K562 (cell line): ENCODE measurements around the gene F9. TPM values are rescaled to one million over a fixed set of nuclear protein-coding genes. Genes with fewer than 3 reads are reported as not detected.

Source experiments
- ATAC-seq: fragments of 200-7000 bp; cut with Tn5 transposase; 3 replicates; pipeline ENCODE4 v1.9.1; 2020; ENCODE audit warnings: moderate library complexity
- BruUV-seq: library from RNA; stranded (reverse); fragments of 400-500 nt; replicated peaks from 2 replicates; lab custom pipeline; 2021; lab: Mats Ljungman, UMichigan
- CTCF ChIA-PET: fragments of 300-600 bp; formaldehyde crosslinking; extraction: SDS; loops from one replicate; lab custom pipeline; 2021; ENCODE audit warnings: low intra/inter-chr PET ratio; lab: Yijun Ruan, JAX
- POLR2A ChIA-PET: fragments of 300-600, 350-650 bp; sonication (Branson Sonifier 250); formaldehyde crosslinking; extraction: SDS; loops from one replicate; lab custom pipeline; 2021; ENCODE audit warnings: antibody characterized with exemption, inconsistent platforms; lab: Yijun Ruan, JAX
- DNase-seq, 4 experiments: peaks; one replicate each; pipeline versions ENCODE4 v3.0.0 to v3.0.0-alpha.2; 2011 to 2018; ENCODE audit warnings: low spot score in 3 of 4, mixed read lengths in 3 of 4; ENCODE audit errors: extremely low read depth in 1 of 4
- FAIRE-seq: peaks from 2 replicates; lab custom pipeline; 2011; peaks lifted over from hg19 to GRCh38; lab: Jason Lieb, UNC
- H2AFZ ChIP-seq: 2 replicates; pipeline ENCODE4 v1.6.0; 2011; ENCODE audit warnings: low read depth, low read length, control low read depth, inconsistent platforms
- H3K27ac ChIP-seq: fragments of 200-600 bp; 3 replicates; pipeline ENCODE4 v1.8.0; 2011; ENCODE audit warnings: low read depth, mild to moderate bottlenecking, control low read depth, inconsistent platforms, low read length, moderate library complexity, mixed read lengths; ENCODE audit errors: extremely low read depth
- H3K27me3 ChIP-seq, 2 experiments: fragments of 300-600 bp in 1 of 2; 2 replicates in 1 of 2; 3 replicates in 1 of 2; pipeline versions ENCODE4 v1.6.0 to v1.8.0; 2011; ENCODE audit warnings: inconsistent platforms in 2 of 2, low read length in 2 of 2, mild to moderate bottlenecking in 1 of 2, mixed read lengths in 1 of 2, moderate library complexity in 1 of 2; ENCODE audit not compliant: control insufficient read depth in 2 of 2, insufficient read depth in 2 of 2
- H3K36me3 ChIP-seq: fragments of 300-600 bp; 3 replicates; pipeline ENCODE4 v1.8.0; 2011; ENCODE audit warnings: mild to moderate bottlenecking, low read length, inconsistent platforms; ENCODE audit not compliant: control insufficient read depth, insufficient read depth
- H3K4me1 ChIP-seq, 2 experiments: fragments of 200-600 bp in 1 of 2; replicated peaks in 1 of 2; 2 replicates in 1 of 2; 3 replicates in 1 of 2; pipeline versions ENCODE4 v1.5.1 to v1.8.0; 2011; ENCODE audit warnings: inconsistent platforms in 2 of 2, low read length in 2 of 2, mild to moderate bottlenecking in 1 of 2, mixed read lengths in 1 of 2, moderate library complexity in 1 of 2; ENCODE audit not compliant: control insufficient read depth in 2 of 2, insufficient read depth in 2 of 2
- H3K4me2 ChIP-seq: 2 replicates; pipeline ENCODE4 v1.6.1; 2011; ENCODE audit warnings: low read length, control low read depth, inconsistent platforms, mixed read lengths; ENCODE audit not compliant: insufficient read depth
- H3K4me3 ChIP-seq: fragments of 200-600 bp; sonication (generic), shearing (Covaris generic); 2 replicates; pipeline ENCODE4 v1.5.1; 2016; ENCODE audit warnings: control low read depth, inconsistent platforms
- H3K79me2 ChIP-seq: fragments of 200-600 bp; 3 replicates; pipeline ENCODE4 v1.8.0; 2011; ENCODE audit warnings: low read length, inconsistent platforms; ENCODE audit not compliant: control insufficient read depth, insufficient read depth
- H3K9ac ChIP-seq, 2 experiments: 2 replicates each; pipeline versions ENCODE4 v1.6.0 to v1.6.1; 2011; ENCODE audit warnings: low read depth in 2 of 2, low read length in 2 of 2, control low read depth in 1 of 2, inconsistent platforms in 1 of 2, mild to moderate bottlenecking in 1 of 2, mixed read lengths in 1 of 2; ENCODE audit not compliant: insufficient read depth in 1 of 2
- H3K9me1 ChIP-seq: one replicate; pipeline ENCODE4 v1.6.0; 2011; ENCODE audit warnings: inconsistent platforms, mild to moderate bottlenecking, low read length, moderate library complexity; ENCODE audit not compliant: control insufficient read depth, insufficient read depth
- H3K9me3 ChIP-seq: replicated peaks from 2 replicates; pipeline ENCODE4 v1.5.1; 2011; ENCODE audit warnings: low read depth, low read length, inconsistent platforms; ENCODE audit not compliant: control insufficient read depth, insufficient read depth
- H4K20me1 ChIP-seq: replicated peaks from 2 replicates; pipeline ENCODE4 v1.6.1; 2011; ENCODE audit warnings: low read length, inconsistent platforms, mixed read lengths; ENCODE audit not compliant: control insufficient read depth, insufficient read depth
- CTCF ChIP-seq, 3 experiments: IDR thresholded peaks in 2 of 3; conservative IDR thresholded peaks in 1 of 3; 2 replicates each; pipeline ENCODE4 v1.5.1; 2011 to 2012; ENCODE audit warnings: low read length in 3 of 3, mild to moderate bottlenecking in 3 of 3, control low read depth in 2 of 3, improper control_type of control experiment in 1 of 3, inconsistent platforms in 1 of 3, low read depth in 1 of 3, mixed read lengths in 1 of 3, moderate library complexity in 1 of 3; ENCODE audit not compliant: insufficient read depth in 2 of 3
- HMG20B ChIP-seq: fragments of 250-450 bp; sonication (Bioruptor Pico); IDR thresholded peaks from 2 replicates; pipeline ENCODE4 v1.5.0; 2021; ENCODE audit warnings: mild to moderate bottlenecking
- RAD21 ChIP-seq, 2 experiments: fragments of 250-450 bp in 1 of 2; fragments of 450-650 bp in 1 of 2; sonication (Bioruptor Pico) in 1 of 2; formaldehyde crosslinking in 1 of 2; IDR thresholded peaks in 1 of 2; conservative IDR thresholded peaks in 1 of 2; 2 replicates each; pipeline versions ENCODE4 v1.4.0 to v1.8.0; 2020 to 2022; ENCODE audit warnings: mild to moderate bottlenecking in 2 of 2, moderate library complexity in 1 of 2
- SMARCE1 ChIP-seq: fragments of 450-650 bp; IDR thresholded peaks from 2 replicates; pipeline ENCODE4 v1.7.1; 2016; ENCODE audit warnings: mild to moderate bottlenecking
- SMC3 ChIP-seq: conservative IDR thresholded peaks from 2 replicates; pipeline ENCODE4 v1.6.1; 2011; ENCODE audit warnings: low read depth, low read length, improper control_type of control experiment; ENCODE audit not compliant: insufficient read depth
- WGBS: fragments of 100-300 bp; shearing (Covaris generic); methylation state at CpG from one replicate; pipeline ENCODE4 v1.1.6; 2016; ENCODE audit warnings: low coverage, mixed read lengths; ENCODE audit not compliant: insufficient coverage; ENCODE audit errors: missing lambda C conversion rate; 5-methylcytosine and 5-hydroxymethylcytosine counted together
- in situ Hi-C: fragments of 300-500 bp; cut with MboI; formaldehyde crosslinking; loops from 4 replicates; pipeline ENCODE4 v1.15.0; 2018; ENCODE audit warnings: inconsistent platforms, mixed read lengths
- intact Hi-C: fragments of 100-400 bp; cut with micrococcal nuclease; formaldehyde crosslinking; loops from 2 replicates; pipeline ENCODE4 v1.14.2; 2022
- polyA plus RNA-seq, 8 experiments: library from polyadenylated mRNA; depleted of rRNA in 4 of 8; stranded (reverse) in 5 of 8; unstranded in 3 of 8; fragments of >200 nt; fragmentation: Nextera tagmentation in 2 of 8; fragmentation: Illumina TruSeq in 1 of 8; extraction: Ambion mirVana in 2 of 8; extraction: Trizol in 1 of 8; gene quantifications; 2 replicates each; pipeline versions ENCODE4 v1.2.1 to v1.2.3, GENCODE V29; 2011 to 2014; ENCODE audit warnings: inconsistent platforms in 1 of 8, missing spikeins in 1 of 8
- total RNA-seq, 7 experiments: library from RNA; depleted of rRNA in 6 of 7; stranded (reverse); fragments of >200 nt in 6 of 7; fragmentation: Illumina TruSeq in 2 of 7; extraction: Trizol in 2 of 7; gene quantifications; 2 replicates each; pipeline versions ENCODE4 v1.2.1 to v1.2.3, GENCODE V29; 2011 to 2021; ENCODE audit warnings: low replicate concordance in 1 of 7
- TF ChIP-seq, protein P1 (sequence below): fragments of 450-650 bp; formaldehyde crosslinking; IDR thresholded peaks from 2 replicates; pipeline ENCODE4 v1.4.0; 2020; ENCODE audit warnings: mild to moderate bottlenecking, moderate library complexity
- TF ChIP-seq, protein P2 (sequence below): fragments of 450-650 bp; IDR thresholded peaks from 2 replicates; pipeline ENCODE4 v1.6.1; 2016; ENCODE audit warnings: low read depth

The F9 gene
- total and polyA plus RNA-seq, 9 of the 15 experiments (the other 6 are each of a cell fraction or from before 2014, with no cell fraction given), result 0.09 TPM; not detected in 8

DNA sequence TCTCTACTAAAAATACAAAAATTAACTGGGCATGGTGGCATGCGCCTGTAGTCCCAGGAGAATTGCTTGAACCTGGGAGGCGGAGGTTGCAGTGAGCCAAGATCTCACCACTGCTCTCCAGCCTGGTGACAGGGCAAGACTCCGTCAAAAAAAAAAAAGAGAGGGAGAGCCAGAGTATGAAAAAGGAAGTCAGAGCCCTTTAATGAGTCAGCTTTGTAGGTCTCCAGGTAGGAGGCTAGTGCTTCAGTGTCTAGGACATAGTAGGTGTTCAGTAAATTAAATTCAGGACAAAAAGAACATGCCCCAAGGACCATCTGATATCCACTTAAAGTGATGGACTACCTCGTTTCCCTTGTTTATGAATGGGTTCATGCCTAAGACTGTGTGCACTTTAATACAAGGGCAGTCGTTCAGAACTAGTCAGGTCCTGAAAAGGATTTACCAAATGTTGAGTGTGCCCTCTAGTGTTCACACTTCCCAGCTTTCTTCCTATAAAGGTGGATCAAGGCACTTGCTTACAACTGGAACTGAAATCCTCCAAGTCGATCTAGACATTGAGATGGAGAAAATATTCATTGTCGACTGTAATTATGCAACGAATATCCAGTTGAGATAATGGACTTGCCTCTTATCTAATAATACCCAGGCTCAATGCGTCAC is 29.0 kb downstream of the F9 start:
- CTCF ChIA-PET, result interaction anchor here (0.6 to 2.1 kb wide), 2 partner anchors 783 to 1367 kb away, joined by 4 to 9 read pairs; no protein-coding TSS in a partner anchor
- FAIRE-seq, result peak; percentile 83
- no TSS peak for BruUV-seq
- TF ChIP-seq, protein P1, sequence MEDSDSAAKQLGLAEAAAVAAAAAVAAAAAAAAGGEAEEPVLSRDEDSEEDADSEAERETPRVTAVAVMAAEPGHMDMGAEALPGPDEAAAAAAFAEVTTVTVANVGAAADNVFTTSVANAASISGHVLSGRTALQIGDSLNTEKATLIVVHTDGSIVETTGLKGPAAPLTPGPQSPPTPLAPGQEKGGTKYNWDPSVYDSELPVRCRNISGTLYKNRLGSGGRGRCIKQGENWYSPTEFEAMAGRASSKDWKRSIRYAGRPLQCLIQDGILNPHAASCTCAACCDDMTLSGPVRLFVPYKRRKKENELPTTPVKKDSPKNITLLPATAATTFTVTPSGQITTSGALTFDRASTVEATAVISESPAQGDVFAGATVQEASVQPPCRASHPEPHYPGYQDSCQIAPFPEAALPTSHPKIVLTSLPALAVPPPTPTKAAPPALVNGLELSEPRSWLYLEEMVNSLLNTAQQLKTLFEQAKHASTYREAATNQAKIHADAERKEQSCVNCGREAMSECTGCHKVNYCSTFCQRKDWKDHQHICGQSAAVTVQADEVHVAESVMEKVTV (CRISPR knock-in tag), result peak; percentile 40; the same call in 1 of the 2 replicates
- no peak for TF ChIP-seq HMG20B
- peak; percentile 66 to 78 for TF ChIP-seq RAD21 (CRISPR knock-in tag; conservative IDR thresholded peaks at IDR 0.05 in 1 of 2, IDR thresholded peaks at IDR 0.05 in 1 of 2)
- TF ChIP-seq SMARCE1, result no peak
- TF ChIP-seq SMC3, result peak; percentile 41
- peak; percentile 42 to 66 (median 57); a peak in 5 of 6 replicates for TF ChIP-seq CTCF (IDR thresholded peaks at IDR 0.05 in 2 of 3, conservative IDR thresholded peaks at IDR 0.05 in 1 of 3; ENCODE audit: insufficient read depth in 2 of 3, low read depth in 1 of 3, low read length in 3 of 3)
- TF ChIP-seq, protein P2, sequence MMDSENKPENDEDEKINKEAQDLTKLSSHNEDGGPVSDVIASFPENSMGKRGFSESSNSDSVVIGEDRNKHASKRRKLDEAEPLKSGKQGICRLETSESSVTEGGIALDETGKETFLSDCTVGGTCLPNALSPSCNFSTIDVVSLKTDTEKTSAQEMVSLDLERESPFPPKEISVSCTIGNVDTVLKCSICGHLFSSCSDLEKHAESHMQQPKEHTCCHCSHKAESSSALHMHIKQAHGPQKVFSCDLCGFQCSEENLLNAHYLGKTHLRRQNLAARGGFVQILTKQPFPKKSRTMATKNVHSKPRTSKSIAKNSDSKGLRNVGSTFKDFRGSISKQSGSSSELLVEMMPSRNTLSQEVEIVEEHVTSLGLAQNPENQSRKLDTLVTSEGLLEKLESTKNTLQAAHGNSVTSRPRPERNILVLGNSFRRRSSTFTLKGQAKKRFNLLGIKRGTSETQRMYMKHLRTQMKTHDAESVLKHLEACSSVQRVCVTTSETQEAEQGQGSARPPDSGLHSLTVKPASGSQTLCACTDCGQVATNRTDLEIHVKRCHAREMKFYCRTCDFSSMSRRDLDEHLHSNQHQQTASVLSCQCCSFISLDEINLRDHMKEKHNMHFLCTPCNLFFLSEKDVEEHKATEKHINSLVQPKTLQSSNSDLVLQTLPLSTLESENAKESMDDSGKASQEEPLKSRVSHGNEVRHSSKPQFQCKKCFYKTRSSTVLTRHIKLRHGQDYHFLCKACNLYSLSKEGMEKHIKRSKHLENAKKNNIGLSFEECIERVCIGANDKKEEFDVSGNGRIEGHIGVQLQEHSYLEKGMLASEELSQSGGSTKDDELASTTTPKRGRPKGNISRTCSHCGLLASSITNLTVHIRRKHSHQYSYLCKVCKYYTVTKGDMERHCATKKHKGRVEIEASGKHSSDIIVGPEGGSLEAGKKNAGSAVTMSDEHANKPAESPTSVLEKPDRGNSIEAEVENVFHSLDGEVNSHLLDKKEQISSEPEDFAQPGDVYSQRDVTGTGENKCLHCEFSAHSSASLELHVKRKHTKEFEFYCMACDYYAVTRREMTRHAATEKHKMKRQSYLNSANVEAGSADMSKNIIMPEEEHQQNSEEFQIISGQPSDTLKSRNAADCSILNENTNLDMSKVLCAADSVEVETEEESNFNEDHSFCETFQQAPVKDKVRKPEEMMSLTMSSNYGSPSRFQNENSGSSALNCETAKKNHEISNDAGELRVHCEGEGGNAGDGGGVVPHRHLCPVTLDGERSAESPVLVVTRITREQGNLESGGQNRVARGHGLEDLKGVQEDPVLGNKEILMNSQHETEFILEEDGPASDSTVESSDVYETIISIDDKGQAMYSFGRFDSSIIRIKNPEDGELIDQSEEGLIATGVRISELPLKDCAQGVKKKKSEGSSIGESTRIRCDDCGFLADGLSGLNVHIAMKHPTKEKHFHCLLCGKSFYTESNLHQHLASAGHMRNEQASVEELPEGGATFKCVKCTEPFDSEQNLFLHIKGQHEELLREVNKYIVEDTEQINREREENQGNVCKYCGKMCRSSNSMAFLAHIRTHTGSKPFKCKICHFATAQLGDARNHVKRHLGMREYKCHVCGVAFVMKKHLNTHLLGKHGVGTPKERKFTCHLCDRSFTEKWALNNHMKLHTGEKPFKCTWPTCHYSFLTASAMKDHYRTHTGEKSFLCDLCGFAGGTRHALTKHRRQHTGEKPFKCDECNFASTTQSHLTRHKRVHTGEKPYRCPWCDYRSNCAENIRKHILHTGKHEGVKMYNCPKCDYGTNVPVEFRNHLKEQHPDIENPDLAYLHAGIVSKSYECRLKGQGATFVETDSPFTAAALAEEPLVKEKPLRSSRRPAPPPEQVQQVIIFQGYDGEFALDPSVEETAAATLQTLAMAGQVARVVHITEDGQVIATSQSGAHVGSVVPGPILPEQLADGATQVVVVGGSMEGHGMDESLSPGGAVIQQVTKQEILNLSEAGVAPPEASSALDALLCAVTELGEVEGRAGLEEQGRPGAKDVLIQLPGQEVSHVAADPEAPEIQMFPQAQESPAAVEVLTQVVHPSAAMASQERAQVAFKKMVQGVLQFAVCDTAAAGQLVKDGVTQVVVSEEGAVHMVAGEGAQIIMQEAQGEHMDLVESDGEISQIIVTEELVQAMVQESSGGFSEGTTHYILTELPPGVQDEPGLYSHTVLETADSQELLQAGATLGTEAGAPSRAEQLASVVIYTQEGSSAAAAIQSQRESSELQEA, result no peak

More for the DNA sequence above, 29.0 kb downstream of the F9 start:
- Histone ChIP-seq H3K9me1 (no peaks in the 10 kb centered on the region), H3K4me3 (no peak overlapping the region), H3K79me2 (no peaks in the 10 kb centered on the region), H3K4me1 (no peaks in the 10 kb centered on the region), H3K9ac (no peak overlapping the region), H4K20me1 (no peaks in the 10 kb centered on the region), H3K27ac (no peak overlapping the region), H3K9me3 (no peaks in the 10 kb centered on the region), H2AFZ (no peak overlapping the region), H3K27me3 (peaks cover 2 to 17% of the 10 kb centered on the region in 2 experiments; a peak in 3 of 5 replicates), H3K4me2 (no peak overlapping the region), H3K36me3 (no peaks in the 10 kb centered on the region)
- DNase-seq (peak; percentile 4 to 64 (median 18)), ATAC-seq (peak; percentile 88)
- POLR2A ChIA-PET, result no interaction called here
- 2% methylated on average over 7 of the region's 9 CpGs for WGBS
- intact Hi-C loops, result loop anchor here (1.0 to 5.0 kb wide), 3 partner anchors 433 to 812 kb away; no protein-coding TSS in a partner anchor
- in situ Hi-C loops, result loop anchor here (25.0 kb wide), 1 partner anchor 797 kb away; no protein-coding TSS in a partner anchor
